K562 (cell line): Measurements from ENCODE around the gene SUPT5H. TPM values are rescaled to one million over a fixed set of nuclear protein-coding genes. Genes with fewer than 3 reads are reported as not detected.
A peak's percentile ranks its signal among the peaks of the same experiment; 100 is the strongest.

Experiments used
- BACH1 ChIP-seq: fragments of 200-800 bp; sonication (Bioruptor generic); IDR thresholded peaks from 2 replicates; pipeline ENCODE4 v1.6.1; 2016; ENCODE audit warnings: missing genetic modification characterization, missing compliant biosample characterization
- FOXP1 ChIP-seq: sonication (generic); formaldehyde crosslinking; IDR thresholded peaks from 2 replicates; pipeline ENCODE4 v1.8.0; 2022; ENCODE audit warnings: mild to moderate bottlenecking, missing genetic modification reagents
- GATA2 ChIP-seq: sonication (generic); formaldehyde crosslinking; IDR thresholded peaks from 2 replicates; pipeline ENCODE4 v1.4.0; 2020; ENCODE audit warnings: mild to moderate bottlenecking, missing genetic modification reagents
- MBD1 ChIP-seq: fragments of 250-450 bp; sonication (Bioruptor Pico); IDR thresholded peaks from 2 replicates; pipeline ENCODE4 v1.8.0; 2022; ENCODE audit warnings: inconsistent platforms
- MCM2 ChIP-seq: fragments of 450-650 bp; IDR thresholded peaks from 2 replicates; pipeline ENCODE4 v1.6.1; 2017; ENCODE audit warnings: low read depth, mild to moderate bottlenecking
- POLR2H ChIP-seq: IDR thresholded peaks from 2 replicates; pipeline ENCODE4 v1.6.1; 2016; ENCODE audit warnings: missing genetic modification characterization, low read depth, mild to moderate bottlenecking, control low read depth, missing compliant biosample characterization, moderate library complexity
- POLR3A ChIP-seq: IDR thresholded peaks from 2 replicates; pipeline ENCODE4 v1.6.1; 2011; ENCODE audit warnings: borderline replicate concordance, mild to moderate bottlenecking, moderate library complexity; ENCODE audit not compliant: insufficient read length, insufficient read depth; ENCODE audit errors: extremely low read depth
- PTRF ChIP-seq: fragments of 450-650 bp; IDR thresholded peaks from 2 replicates; pipeline ENCODE4 v1.6.1; 2016; ENCODE audit warnings: mild to moderate bottlenecking, missing genetic modification characterization, missing compliant biosample characterization
- RBM25 ChIP-seq: fragments of 200-400 bp; formaldehyde crosslinking; IDR thresholded peaks from 2 replicates; pipeline ENCODE4 v1.6.1; 2018; ENCODE audit warnings: low read length, low read depth, moderate library complexity; ENCODE audit not compliant: severe bottlenecking
- SIX5 ChIP-seq, 2 experiments: IDR thresholded peaks; 2 replicates each; pipeline ENCODE4 v1.6.1; 2011; ENCODE audit warnings: low read length in 2 of 2, borderline replicate concordance in 1 of 2, low read depth in 1 of 2, mild to moderate bottlenecking in 1 of 2, moderate library complexity in 1 of 2; ENCODE audit not compliant: insufficient read depth in 1 of 2
- TCF7L2 ChIP-seq: fragments of 150-350 bp; IDR thresholded peaks from 2 replicates; pipeline ENCODE4 v1.6.1; 2016; ENCODE audit warnings: low read depth, mild to moderate bottlenecking, low read length, moderate library complexity
- THAP7 ChIP-seq: fragments of 250-450 bp; sonication (Bioruptor Pico); IDR thresholded peaks from 2 replicates; pipeline ENCODE4 v1.5.0; 2021
- U2AF1 ChIP-seq: fragments of 200-400 bp; formaldehyde crosslinking; optimal IDR thresholded peaks from 2 replicates; pipeline ENCODE3; 2017; ENCODE audit warnings: mild to moderate bottlenecking, low read depth, low read length, moderate library complexity
- ZFP30 ChIP-seq: fragments of 250-450 bp; sonication (Bioruptor Pico); IDR thresholded peaks from 2 replicates; pipeline ENCODE4 v1.8.0; 2022; ENCODE audit warnings: moderate library complexity, mild to moderate bottlenecking, inconsistent platforms, borderline replicate concordance
- ZNF224 ChIP-seq: sonication (generic); formaldehyde crosslinking; IDR thresholded peaks from 2 replicates; pipeline ENCODE4 v1.8.0; 2022; ENCODE audit warnings: mild to moderate bottlenecking, missing genetic modification reagents
- ZNF253 ChIP-seq: fragments of 250-450 bp; sonication (Bioruptor Pico); conservative IDR thresholded peaks from 2 replicates; pipeline ENCODE4 v1.6.1; 2021; ENCODE audit warnings: mild to moderate bottlenecking
- ZNF740 ChIP-seq, 3 experiments: fragments of 200-800 bp in 1 of 3; sonication (Bioruptor generic) in 1 of 3; sonication (generic) in 1 of 3; formaldehyde crosslinking in 1 of 3; IDR thresholded peaks; 2 replicates each; pipeline versions ENCODE4 v1.6.1 to v1.8.0; 2016 to 2022; ENCODE audit warnings: mild to moderate bottlenecking in 2 of 3, missing compliant biosample characterization in 2 of 3, missing genetic modification characterization in 2 of 3, missing genetic modification reagents in 1 of 3
- ZNF76 ChIP-seq: fragments of 250-450 bp; sonication (Bioruptor Pico); IDR thresholded peaks from 2 replicates; pipeline ENCODE4 v1.4.0; 2020; ENCODE audit warnings: mild to moderate bottlenecking, moderate library complexity, borderline replicate concordance
- polyA plus RNA-seq, 8 experiments: library from polyadenylated mRNA; depleted of rRNA in 4 of 8; stranded (reverse) in 5 of 8; unstranded in 3 of 8; fragments of >200 nt; fragmentation: Nextera tagmentation in 2 of 8; fragmentation: Illumina TruSeq in 1 of 8; extraction: Ambion mirVana in 2 of 8; extraction: Trizol in 1 of 8; gene quantifications; 2 replicates each; pipeline versions ENCODE4 v1.2.1 to v1.2.3, GENCODE V29; 2011 to 2014; ENCODE audit warnings: inconsistent platforms in 1 of 8, missing spikeins in 1 of 8
- total RNA-seq, 7 experiments: library from RNA; depleted of rRNA in 6 of 7; stranded (reverse); fragments of >200 nt in 6 of 7; fragmentation: Illumina TruSeq in 2 of 7; extraction: Trizol in 2 of 7; gene quantifications; 2 replicates each; pipeline versions ENCODE4 v1.2.1 to v1.2.3, GENCODE V29; 2011 to 2021; ENCODE audit warnings: low replicate concordance in 1 of 7
- TF ChIP-seq, protein P1 (sequence below): IDR thresholded peaks from 2 replicates; pipeline ENCODE4 v1.6.1; 2016; ENCODE audit warnings: missing genetic modification characterization, missing compliant biosample characterization
- TF ChIP-seq, protein P2 (sequence below): fragments of 450-650 bp; formaldehyde crosslinking; IDR thresholded peaks from 2 replicates; pipeline ENCODE4 v1.4.0; 2020; ENCODE audit warnings: mild to moderate bottlenecking, moderate library complexity

SUPT5H gene
- total and polyA plus RNA-seq, 9 of the 15 experiments (the other 6 are each of a cell fraction or from before 2014, with no cell fraction given), result 13.3 to 85.9 (median 35.9) TPM

DNA sequence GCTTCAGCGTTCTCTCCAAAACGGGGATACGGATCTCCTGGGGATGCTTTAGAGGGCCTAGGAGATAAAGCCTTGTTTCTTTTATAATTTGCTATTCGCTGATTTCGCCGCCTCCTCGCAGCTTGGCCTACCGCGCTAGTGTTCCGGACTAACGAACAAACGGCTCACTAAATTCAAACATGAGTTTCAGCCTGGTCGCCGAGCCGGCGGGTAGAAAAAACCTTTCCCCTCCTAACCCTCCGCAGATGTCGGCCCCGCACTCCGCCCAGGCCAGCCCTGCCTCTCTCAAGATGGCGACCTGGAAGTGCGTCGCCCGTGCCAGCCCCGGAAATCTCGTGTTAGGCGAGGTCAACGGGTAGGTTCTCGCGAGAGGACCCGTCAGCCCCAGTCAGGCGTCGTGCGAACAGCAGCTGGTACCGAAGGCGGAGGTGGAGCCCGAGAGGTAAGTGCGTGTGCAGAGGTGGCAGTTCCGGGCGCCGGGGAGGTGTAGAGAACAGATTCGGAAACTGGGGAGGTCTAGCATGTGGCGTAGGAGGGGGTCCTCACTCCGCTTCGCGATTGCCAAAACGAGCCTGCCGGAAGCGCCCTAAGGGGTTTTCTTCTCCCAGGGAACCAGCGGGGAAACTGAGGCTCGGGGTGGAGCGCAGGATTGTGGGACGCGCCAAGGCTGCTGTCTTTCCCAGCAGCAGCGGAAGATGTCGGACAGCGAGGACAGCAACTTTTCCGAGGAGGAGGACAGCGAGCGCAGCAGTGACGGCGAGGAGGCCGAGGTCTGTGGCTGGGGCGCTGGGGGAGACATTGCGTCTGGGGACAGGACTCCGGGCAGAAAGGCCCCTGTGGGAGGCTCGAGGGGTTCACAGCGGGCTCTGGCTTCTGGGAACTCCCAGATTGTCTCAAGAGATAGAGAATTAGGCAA is at the start of gene SUPT5H (continued):
- TF ChIP-seq, protein P1, sequence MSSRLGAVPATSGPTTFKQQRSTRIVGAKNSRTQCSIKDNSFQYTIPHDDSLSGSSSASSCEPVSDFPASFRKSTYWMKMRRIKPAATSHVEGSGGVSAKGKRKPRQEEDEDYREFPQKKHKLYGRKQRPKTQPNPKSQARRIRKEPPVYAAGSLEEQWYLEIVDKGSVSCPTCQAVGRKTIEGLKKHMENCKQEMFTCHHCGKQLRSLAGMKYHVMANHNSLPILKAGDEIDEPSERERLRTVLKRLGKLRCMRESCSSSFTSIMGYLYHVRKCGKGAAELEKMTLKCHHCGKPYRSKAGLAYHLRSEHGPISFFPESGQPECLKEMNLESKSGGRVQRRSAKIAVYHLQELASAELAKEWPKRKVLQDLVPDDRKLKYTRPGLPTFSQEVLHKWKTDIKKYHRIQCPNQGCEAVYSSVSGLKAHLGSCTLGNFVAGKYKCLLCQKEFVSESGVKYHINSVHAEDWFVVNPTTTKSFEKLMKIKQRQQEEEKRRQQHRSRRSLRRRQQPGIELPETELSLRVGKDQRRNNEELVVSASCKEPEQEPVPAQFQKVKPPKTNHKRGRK (tag), result no peak
- TF ChIP-seq ZFP30 (no peak), THAP7 (peak; percentile 99), FOXP1 (CRISPR knock-in tag) (no peak), ZNF740 (CRISPR knock-in tag; IDR thresholded peaks at IDR 0.05) (0 out of 2 replicates have a peak, but pooled peaks have one; percentile 49), ZNF740 (tag; IDR thresholded peaks at IDR 0.05) (no peak), PTRF (tag) (no peak), RBM25 (peak; percentile 92), ZNF76 (CRISPR knock-in tag) (no peak), ZNF224 (CRISPR knock-in tag) (no peak), BACH1 (tag) (no peak; the same call in 1 of the 2 replicates), ZNF253 (CRISPR knock-in tag) (no peak), GATA2 (CRISPR knock-in tag) (no peak), SIX5 (IDR thresholded peaks at IDR 0.05; ENCODE audit: borderline replicate concordance in 1 of 2, insufficient read depth in 1 of 2, low read depth in 1 of 2, low read length in 2 of 2) (peak; percentile 56 to 61; a peak in 3 of 4 replicates), POLR2H (tag) (peak; percentile 75), TCF7L2 (no peak), MCM2 (no peak), POLR3A (no peak), MBD1 (CRISPR knock-in tag) (no peak), U2AF1 (no peak)
- TF ChIP-seq, protein P2, sequence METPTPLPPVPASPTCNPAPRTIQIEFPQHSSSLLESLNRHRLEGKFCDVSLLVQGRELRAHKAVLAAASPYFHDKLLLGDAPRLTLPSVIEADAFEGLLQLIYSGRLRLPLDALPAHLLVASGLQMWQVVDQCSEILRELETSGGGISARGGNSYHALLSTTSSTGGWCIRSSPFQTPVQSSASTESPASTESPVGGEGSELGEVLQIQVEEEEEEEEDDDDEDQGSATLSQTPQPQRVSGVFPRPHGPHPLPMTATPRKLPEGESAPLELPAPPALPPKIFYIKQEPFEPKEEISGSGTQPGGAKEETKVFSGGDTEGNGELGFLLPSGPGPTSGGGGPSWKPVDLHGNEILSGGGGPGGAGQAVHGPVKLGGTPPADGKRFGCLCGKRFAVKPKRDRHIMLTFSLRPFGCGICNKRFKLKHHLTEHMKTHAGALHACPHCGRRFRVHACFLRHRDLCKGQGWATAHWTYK (CRISPR knock-in tag), result no peak
